HepG2 (cell line): ENCODE data around the gene HOXD12. TPM values are rescaled to one million over a fixed set of nuclear protein-coding genes. Genes with fewer than 3 reads are reported as not detected.

ENCODE experiments used
- ATAC-seq: fragments of 200-7000 bp; cut with Tn5 transposase; 3 replicates; pipeline ENCODE4 v1.9.1; 2020; ENCODE audit warnings: mild to moderate bottlenecking, moderate library complexity
- BruUV-seq: library from RNA; stranded (reverse); fragments of 400-500 nt; replicated peaks from 2 replicates; lab custom pipeline; 2021; lab: Mats Ljungman, UMichigan
- CTCF ChIA-PET: fragments of 300-600 bp; formaldehyde crosslinking; extraction: SDS; loops from one replicate; lab custom pipeline; 2021; ENCODE audit warnings: low total read pairs, inconsistent platforms, low intra/inter-chr PET ratio; lab: Yijun Ruan, JAX
- POLR2A ChIA-PET: fragments of 350-600 bp; sonication (Branson Sonifier 250); formaldehyde crosslinking; loops from one replicate; lab custom pipeline; 2020; ENCODE audit warnings: antibody characterized with exemption, inconsistent platforms; lab: Yijun Ruan, JAX
- DNase-seq: peaks from one replicate; pipeline ENCODE4 v3.0.0-alpha.2; 2015; ENCODE audit warnings: low spot score
- FAIRE-seq: peaks from 3 replicates; lab custom pipeline; 2011; peaks lifted over from hg19 to GRCh38; lab: Jason Lieb, UNC
- H2AFZ ChIP-seq: one replicate; pipeline ENCODE4 v1.6.1; 2011; ENCODE audit warnings: low read length, inconsistent platforms
- H3K27ac ChIP-seq: fragments of 300-600 bp; 3 replicates; pipeline ENCODE4 v1.8.0; 2011; ENCODE audit warnings: mixed run types, mild to moderate bottlenecking, mixed read lengths, low read length, inconsistent platforms; ENCODE audit not compliant: insufficient read depth; ENCODE audit errors: extremely low read length
- H3K27me3 ChIP-seq, 2 experiments: fragments of 200-600 bp in 1 of 2; 2 replicates in 1 of 2; 3 replicates in 1 of 2; pipeline versions ENCODE4 v1.6.0 to v1.8.0; 2011; ENCODE audit warnings: low read length in 2 of 2, mild to moderate bottlenecking in 2 of 2, moderate library complexity in 2 of 2, inconsistent platforms in 1 of 2; ENCODE audit not compliant: insufficient read depth in 2 of 2, control insufficient read depth in 1 of 2
- H3K36me3 ChIP-seq, 2 experiments: fragments of 200-600 bp in 1 of 2; replicated peaks in 1 of 2; 2 replicates in 1 of 2; 3 replicates in 1 of 2; pipeline versions ENCODE4 v1.5.1 to v1.8.0; 2011; ENCODE audit warnings: low read length in 2 of 2, inconsistent platforms in 1 of 2; ENCODE audit not compliant: insufficient read depth in 2 of 2, control insufficient read depth in 1 of 2
- H3K4me1 ChIP-seq: 2 replicates; pipeline ENCODE4 v1.5.1; 2012; ENCODE audit warnings: low read length, inconsistent platforms; ENCODE audit not compliant: insufficient read depth
- H3K4me2 ChIP-seq: 2 replicates; pipeline ENCODE4 v1.6.0; 2011; ENCODE audit warnings: low read depth, low read length, inconsistent platforms
- H3K4me3 ChIP-seq, 3 experiments: fragments of 200-600 bp in 1 of 3; sonication (generic), shearing (Covaris generic) in 1 of 3; replicated peaks in 1 of 3; 2 replicates each; pipeline ENCODE4 v1.5.1; 2011 to 2016; ENCODE audit warnings: low read length in 3 of 3, inconsistent platforms in 2 of 3, low read depth in 2 of 3, mild to moderate bottlenecking in 2 of 3, control low read depth in 1 of 3, mixed read lengths in 1 of 3; ENCODE audit not compliant: insufficient read depth in 1 of 3
- H3K79me2 ChIP-seq: one replicate; pipeline ENCODE4 v1.6.1; 2011; ENCODE audit warnings: low read length, inconsistent platforms; ENCODE audit not compliant: insufficient read depth
- H3K9ac ChIP-seq: 2 replicates; pipeline ENCODE4 v1.6.0; 2011; ENCODE audit warnings: mild to moderate bottlenecking, low read depth, low read length, inconsistent platforms; ENCODE audit not compliant: insufficient read depth
- H3K9me3 ChIP-seq: 2 replicates; pipeline ENCODE4 v1.5.1; 2012; ENCODE audit warnings: mild to moderate bottlenecking, low read length
- H4K20me1 ChIP-seq: 2 replicates; pipeline ENCODE4 v1.6.0; 2011; ENCODE audit warnings: inconsistent platforms, mild to moderate bottlenecking, low read length, moderate library complexity; ENCODE audit not compliant: insufficient read depth
- CEBPB ChIP-seq: IDR thresholded peaks from 2 replicates; pipeline ENCODE4 v1.6.1; 2011; ENCODE audit warnings: low read depth, low read length, improper control_type of control experiment, borderline replicate concordance
- CEBPG ChIP-seq: IDR thresholded peaks from 2 replicates; pipeline ENCODE4 v1.6.1; 2016
- ELF1 ChIP-seq: sonication (generic); formaldehyde crosslinking; IDR thresholded peaks from 2 replicates; pipeline ENCODE4 v1.4.0; 2020; ENCODE audit warnings: missing genetic modification reagents
- HNRNPUL1 ChIP-seq: fragments of 200-400 bp; formaldehyde crosslinking; IDR thresholded peaks from 2 replicates; pipeline ENCODE4 v1.6.1; 2017; ENCODE audit warnings: low read depth, mild to moderate bottlenecking, low read length, moderate library complexity
- HOXA3 ChIP-seq: sonication (generic); formaldehyde crosslinking; IDR thresholded peaks from 2 replicates; pipeline ENCODE4 v1.5.0; 2020; ENCODE audit warnings: missing genetic modification reagents
- MTF2 ChIP-seq: sonication (generic); formaldehyde crosslinking; IDR thresholded peaks from 2 replicates; pipeline ENCODE4 v1.5.0; 2020; ENCODE audit warnings: missing genetic modification reagents, borderline replicate concordance
- PHF8 ChIP-seq: sonication (generic); formaldehyde crosslinking; IDR thresholded peaks from 2 replicates; pipeline ENCODE4 v1.5.0; 2020; ENCODE audit warnings: missing genetic modification reagents
- RFX1 ChIP-seq: fragments of 450-650 bp; IDR thresholded peaks from 2 replicates; pipeline ENCODE4 v1.6.1; 2017
- ZBTB20 ChIP-seq: sonication (generic); formaldehyde crosslinking; IDR thresholded peaks from 2 replicates; pipeline ENCODE4 v1.8.1; 2023; ENCODE audit warnings: missing genetic modification reagents, low read depth, mild to moderate bottlenecking, borderline replicate concordance
- ZKSCAN1 ChIP-seq: fragments of 150-350 bp; IDR thresholded peaks from 2 replicates; pipeline ENCODE4 v1.6.1; 2014; ENCODE audit warnings: low read length
- ZNF513 ChIP-seq: sonication (generic); formaldehyde crosslinking; conservative IDR thresholded peaks from 2 replicates; pipeline ENCODE4 v1.5.0; 2020; ENCODE audit warnings: missing genetic modification reagents
- ZNF713 ChIP-seq: sonication (generic); formaldehyde crosslinking; IDR thresholded peaks from 2 replicates; pipeline ENCODE4 v1.4.0; 2020; ENCODE audit warnings: mild to moderate bottlenecking, missing genetic modification reagents
- ZNF772 ChIP-seq: sonication (generic); formaldehyde crosslinking; IDR thresholded peaks from 2 replicates; pipeline ENCODE4 v1.5.0; 2020; ENCODE audit warnings: mild to moderate bottlenecking, missing genetic modification reagents
- ZSCAN30 ChIP-seq: sonication (generic); formaldehyde crosslinking; IDR thresholded peaks from 2 replicates; pipeline ENCODE4 v1.5.0; 2020; ENCODE audit warnings: mild to moderate bottlenecking, missing genetic modification reagents
- ZSCAN5A ChIP-seq: sonication (generic); formaldehyde crosslinking; IDR thresholded peaks from 2 replicates; pipeline ENCODE4 v1.8.0; 2022; ENCODE audit warnings: mild to moderate bottlenecking, missing genetic modification reagents, borderline replicate concordance
- WGBS: methylation state at CpG from one replicate; pipeline ENCODE4 v1.1.6; 2017; ENCODE audit warnings: low lambda C conversion rate; 5-methylcytosine and 5-hydroxymethylcytosine counted together
- in situ Hi-C: cut with HindIII; loops from 2 replicates; pipeline ENCODE4 v1.10.0; 2017; ENCODE audit warnings: low pct_unique_long_range_greater_than_20kb; ENCODE audit not compliant: extremely low pct_ligation_motif_present
- intact Hi-C: fragments of 100-400 bp; cut with micrococcal nuclease; formaldehyde crosslinking; loops from one replicate; pipeline ENCODE4 v1.10.0; 2022; ENCODE audit not compliant: unreplicated experiment
- polyA plus RNA-seq, 8 experiments: library from polyadenylated mRNA; depleted of rRNA in 3 of 8; stranded (reverse) in 7 of 8; unstranded in 1 of 8; fragments of >200 nt; fragmentation: Illumina TruSeq in 4 of 8; extraction: Trizol in 4 of 8; gene quantifications; 2 replicates each; pipeline versions ENCODE4 v1.2.1 to v1.2.3, GENCODE V29; 2011 to 2016; ENCODE audit warnings: low read depth in 4 of 8, missing spikeins in 1 of 8, mixed read lengths in 1 of 8; ENCODE audit not compliant: insufficient read depth in 1 of 8
- total RNA-seq, 5 experiments: library from RNA; depleted of rRNA; stranded (reverse); fragments of >200 nt; fragmentation: Illumina TruSeq; extraction: Trizol; gene quantifications; 2 replicates each; pipeline ENCODE4 v1.2.3, GENCODE V29; 2016; ENCODE audit warnings: low read depth in 1 of 5

HOXD12 gene
- total and polyA plus RNA-seq, 2 of the 13 experiments (the other 11 are each of a cell fraction or from before 2014, with no cell fraction given) = not detected

- Histone ChIP-seq H3K36me3 (no peaks in the 10 kb centered on the region), H3K4me3 (no peak overlapping the region), H3K4me1 (no peaks in the 10 kb centered on the region), H3K4me2 (no peak overlapping the region), H3K9ac (no peak overlapping the region), H4K20me1 (no peaks in the 10 kb centered on the region; the same call in 1 of the 2 replicates)
- no TSS peak for BruUV-seq
- WGBS = 6% methylated on average over 6 of the region's 6 CpGs
- POLR2A ChIA-PET = no interaction called here
- in situ Hi-C loops = loop anchor here (5.0 kb wide), 4 partner anchors 427 to 1022 kb away; no protein-coding TSS in a partner anchor
- TF ChIP-seq ZSCAN5A (CRISPR knock-in tag) (no peak), MTF2 (no peak), CEBPG (CRISPR knock-in tag) (no peak), ZSCAN30 (CRISPR knock-in tag) (no peak), ZNF513 (no peak), HNRNPUL1 (no peak), ZKSCAN1 (no peak), ZNF713 (CRISPR knock-in tag) (no peak), RFX1 (no peak), ELF1 (CRISPR knock-in tag) (no peak), PHF8 (CRISPR knock-in tag) (no peak), HOXA3 (no peak), ZNF772 (no peak), ZBTB20 (CRISPR knock-in tag) (no peak), CEBPB (no peak)
- TF ChIP-seq, all 625 proteins: peak for 0
- intact Hi-C loops = loop anchor here (2.0 kb wide), 1 partner anchor 1023 kb away; no protein-coding TSS in a partner anchor
- H3K9me3 ChIP-seq = no peaks in the 10 kb centered on the region
- no peaks in the 10 kb centered on the region for H3K79me2 ChIP-seq
- H3K27ac ChIP-seq = no peak overlapping the region
- FAIRE-seq = no peak
- ATAC-seq = peak; percentile 42
- CTCF ChIA-PET = no interaction called here
- no peak overlapping the region for H2AFZ ChIP-seq
- DNase-seq = no peak
- H3K27me3 ChIP-seq = peaks cover 15 to 82% of the 10 kb centered on the region in 2 experiments
These were observed 26.1 kb downstream of the HOXD12 start for GRCh38 chr2:176125772-176126054.
